Type B pancreatic cell (in vitro differentiated cells): ENCODE results near the gene INPP5A. TPM values are rescaled to one million over a fixed set of nuclear protein-coding genes. Genes with fewer than 3 reads are reported as not detected.

ENCODE experiments used
- DNase-seq: peaks from one replicate; pipeline ENCODE4 v3.0.0; 2021; ENCODE audit warnings: mixed read lengths; ENCODE audit not compliant: unreplicated experiment; ENCODE audit errors: extremely low spot score
- H3K27ac Mint-ChIP-seq: 2 replicates; pipeline ENCODE4 v1.8.0; 2021; ENCODE audit warnings: mild to moderate bottlenecking, mixed read lengths
- H3K27me3 Mint-ChIP-seq: 2 replicates; pipeline ENCODE4 v1.8.0; 2021; ENCODE audit warnings: mixed read lengths
- H3K36me3 Mint-ChIP-seq: 2 replicates; pipeline ENCODE4 v1.8.0; 2021; ENCODE audit warnings: mixed read lengths
- H3K4me1 Mint-ChIP-seq: one replicate; pipeline ENCODE4 v1.8.0; 2021; ENCODE audit warnings: mixed read lengths; ENCODE audit not compliant: unreplicated experiment
- H3K4me3 Mint-ChIP-seq: 2 replicates; pipeline ENCODE4 v1.8.0; 2021; ENCODE audit warnings: mild to moderate bottlenecking, mixed read lengths
- H3K9me3 Mint-ChIP-seq: 2 replicates; pipeline ENCODE4 v1.8.0; 2021; ENCODE audit warnings: mixed read lengths
- total RNA-seq: library from RNA; stranded (reverse); gene quantifications from 2 replicates; pipeline ENCODE4 v1.2.1, GENCODE V29; 2021; ENCODE audit warnings: low replicate concordance
- TF ChIP-seq, protein P1 (sequence below): fragments of 200-600 bp; sonication (generic); conservative IDR thresholded peaks from 2 replicates; pipeline ENCODE4 v1.5.0; 2021; ENCODE audit warnings: antibody characterized with exemption, mild to moderate bottlenecking

The INPP5A gene
- total RNA-seq, 1 donor from 2014 or later = 26.6 TPM

DNA sequence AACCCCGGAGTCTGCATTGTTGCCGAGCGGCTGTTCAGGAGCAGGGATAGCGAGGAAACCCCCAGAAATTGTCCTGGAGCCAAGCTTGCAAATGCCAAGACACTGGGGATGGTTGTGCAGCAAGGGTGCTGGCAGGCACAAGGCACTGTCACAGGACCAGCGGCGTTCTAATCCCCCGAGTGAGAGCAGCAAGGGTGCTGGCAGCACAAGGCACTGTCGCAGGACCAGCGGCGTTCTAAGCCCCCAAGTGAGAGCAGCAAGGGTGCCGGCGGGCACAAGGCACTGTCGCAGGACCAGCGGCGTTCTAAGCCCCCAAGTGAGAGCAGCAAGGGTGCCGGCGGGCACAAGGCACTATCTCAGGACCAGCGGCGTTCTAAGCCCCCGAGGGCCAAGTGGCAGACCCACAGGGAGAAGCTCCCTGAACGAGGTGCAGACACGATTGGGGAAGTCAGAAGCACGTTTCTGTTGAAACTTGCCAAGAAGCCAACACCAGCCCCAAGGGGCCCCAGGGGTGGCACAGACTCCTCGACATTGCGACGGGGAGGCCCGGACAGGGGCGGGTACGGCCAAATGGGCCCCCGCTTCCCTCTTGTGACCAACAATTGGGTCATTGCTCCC is 40.4 kb upstream of the INPP5A start:
- Mint-ChIP-seq H3K9me3 (no peaks in the 10 kb centered on the region), H3K36me3 (no peaks in the 10 kb centered on the region), H3K27ac (no peak overlapping the region), H3K4me3 (no peak overlapping the region), H3K27me3 (peaks cover 16% of the 10 kb centered on the region), H3K4me1 (peaks cover 12% of the 10 kb centered on the region)
- TF ChIP-seq, protein P1, sequence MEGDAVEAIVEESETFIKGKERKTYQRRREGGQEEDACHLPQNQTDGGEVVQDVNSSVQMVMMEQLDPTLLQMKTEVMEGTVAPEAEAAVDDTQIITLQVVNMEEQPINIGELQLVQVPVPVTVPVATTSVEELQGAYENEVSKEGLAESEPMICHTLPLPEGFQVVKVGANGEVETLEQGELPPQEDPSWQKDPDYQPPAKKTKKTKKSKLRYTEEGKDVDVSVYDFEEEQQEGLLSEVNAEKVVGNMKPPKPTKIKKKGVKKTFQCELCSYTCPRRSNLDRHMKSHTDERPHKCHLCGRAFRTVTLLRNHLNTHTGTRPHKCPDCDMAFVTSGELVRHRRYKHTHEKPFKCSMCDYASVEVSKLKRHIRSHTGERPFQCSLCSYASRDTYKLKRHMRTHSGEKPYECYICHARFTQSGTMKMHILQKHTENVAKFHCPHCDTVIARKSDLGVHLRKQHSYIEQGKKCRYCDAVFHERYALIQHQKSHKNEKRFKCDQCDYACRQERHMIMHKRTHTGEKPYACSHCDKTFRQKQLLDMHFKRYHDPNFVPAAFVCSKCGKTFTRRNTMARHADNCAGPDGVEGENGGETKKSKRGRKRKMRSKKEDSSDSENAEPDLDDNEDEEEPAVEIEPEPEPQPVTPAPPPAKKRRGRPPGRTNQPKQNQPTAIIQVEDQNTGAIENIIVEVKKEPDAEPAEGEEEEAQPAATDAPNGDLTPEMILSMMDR = no peak
- no peak for DNase-seq

DNA sequence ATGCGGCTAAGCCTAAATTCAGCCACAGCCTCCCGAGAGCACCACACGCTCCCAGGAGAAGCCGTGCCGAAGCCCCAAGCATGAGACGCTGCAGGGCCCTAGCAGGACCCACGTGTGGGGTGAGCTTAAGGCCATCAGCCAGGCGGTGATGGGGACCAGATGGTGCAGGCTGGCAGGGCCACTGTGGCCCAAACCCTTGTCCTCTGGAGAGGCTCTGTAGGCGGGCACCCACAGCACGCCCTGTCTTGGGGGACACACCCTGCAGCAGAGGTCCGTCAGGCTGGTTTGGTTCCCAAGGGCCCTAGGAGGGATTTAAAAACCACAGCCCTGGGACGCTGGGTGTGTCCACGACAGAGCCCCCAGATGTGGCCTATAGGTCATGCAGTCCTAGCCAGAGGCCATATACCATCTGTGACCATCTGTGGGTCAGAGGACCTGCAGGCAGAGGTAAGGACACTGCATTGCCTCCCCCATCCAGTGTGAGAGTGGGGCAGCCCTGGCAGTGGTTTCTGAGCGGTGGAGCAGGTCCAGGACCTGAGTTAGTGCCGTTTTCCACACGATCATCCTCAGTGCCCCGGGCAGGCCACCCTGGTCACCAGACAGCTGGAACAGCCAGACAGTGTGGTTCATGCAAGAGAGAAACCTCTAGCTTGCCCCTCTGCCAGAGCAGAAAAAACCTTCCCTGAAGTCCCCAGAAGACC is 39.6 kb upstream of the INPP5A start:
- Mint-ChIP-seq H3K9me3 (no peaks in the 10 kb centered on the region), H3K27ac (no peak overlapping the region), H3K4me1 (peaks cover 6% of the 10 kb centered on the region), H3K4me3 (no peak overlapping the region), H3K36me3 (no peaks in the 10 kb centered on the region), H3K27me3 (peaks cover 12% of the 10 kb centered on the region)
- TF ChIP-seq, protein P1 = no peak
- no peak for DNase-seq

DNA sequence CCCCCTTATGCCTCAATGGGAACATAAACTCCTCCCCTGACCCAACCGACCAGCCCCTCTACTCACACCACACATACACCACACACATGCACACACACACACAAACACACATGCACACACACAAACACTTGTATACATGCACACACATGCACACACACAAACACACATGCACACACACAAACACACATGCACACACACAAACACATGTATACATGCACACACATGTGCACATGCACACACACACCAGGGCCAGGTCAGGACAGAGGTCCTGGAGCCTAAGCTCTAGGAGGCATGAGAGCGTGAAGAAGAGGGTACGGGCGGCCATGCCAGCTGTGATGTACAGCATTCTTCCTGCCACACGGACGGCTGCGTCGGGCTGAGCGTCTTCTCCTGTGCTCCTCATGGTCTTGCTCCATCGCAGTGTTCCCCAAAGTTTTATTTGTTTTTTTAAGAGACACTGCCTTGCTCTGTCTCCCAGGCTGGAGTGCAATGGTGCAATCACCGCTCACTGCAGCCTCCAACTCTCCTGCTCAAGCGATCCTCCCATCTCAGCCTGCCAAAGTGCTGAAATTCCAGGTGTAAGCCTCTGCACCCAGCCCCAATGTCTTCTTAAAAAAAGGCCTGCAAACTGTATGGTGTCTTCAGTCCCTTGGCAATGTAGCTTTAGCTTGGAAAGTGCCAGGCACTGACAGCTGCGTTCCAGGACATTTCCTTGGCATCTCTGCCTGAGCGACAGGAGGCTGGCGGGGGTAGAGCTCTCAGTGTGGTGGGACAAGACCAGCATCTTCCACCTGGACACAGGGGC is 38.8 kb upstream of the INPP5A start:
- Mint-ChIP-seq H3K27me3 (peaks cover 12% of the 10 kb centered on the region), H3K4me3 (no peak overlapping the region), H3K9me3 (no peaks in the 10 kb centered on the region), H3K27ac (no peak overlapping the region), H3K36me3 (no peaks in the 10 kb centered on the region), H3K4me1 (peaks cover 5% of the 10 kb centered on the region)
- TF ChIP-seq, protein P1 = no peak
- DNase-seq = no peak

DNA sequence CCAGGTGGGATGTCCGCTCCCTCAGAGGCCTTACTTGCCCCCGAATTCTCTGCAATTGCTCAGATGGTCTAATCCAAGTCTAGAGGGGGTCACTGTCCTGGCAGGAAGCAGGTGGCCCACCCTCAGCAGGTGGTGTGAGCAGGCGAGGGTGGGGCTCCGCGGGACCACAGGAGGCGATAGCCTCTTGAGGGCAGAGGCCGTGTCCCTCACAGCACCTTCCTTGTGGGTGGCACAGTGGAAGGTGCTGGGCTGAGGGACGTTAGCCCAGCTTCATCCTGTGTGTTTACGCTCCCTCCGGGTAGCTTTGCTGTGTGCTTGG is 38.3 kb upstream of the INPP5A start:
- Mint-ChIP-seq H3K9me3 (no peaks in the 10 kb centered on the region), H3K27ac (no peak overlapping the region), H3K4me3 (no peak overlapping the region), H3K36me3 (no peaks in the 10 kb centered on the region), H3K27me3 (peaks cover 12% of the 10 kb centered on the region), H3K4me1 (peaks cover 5% of the 10 kb centered on the region)
- TF ChIP-seq, protein P1 = no peak
- DNase-seq = no peak

DNA sequence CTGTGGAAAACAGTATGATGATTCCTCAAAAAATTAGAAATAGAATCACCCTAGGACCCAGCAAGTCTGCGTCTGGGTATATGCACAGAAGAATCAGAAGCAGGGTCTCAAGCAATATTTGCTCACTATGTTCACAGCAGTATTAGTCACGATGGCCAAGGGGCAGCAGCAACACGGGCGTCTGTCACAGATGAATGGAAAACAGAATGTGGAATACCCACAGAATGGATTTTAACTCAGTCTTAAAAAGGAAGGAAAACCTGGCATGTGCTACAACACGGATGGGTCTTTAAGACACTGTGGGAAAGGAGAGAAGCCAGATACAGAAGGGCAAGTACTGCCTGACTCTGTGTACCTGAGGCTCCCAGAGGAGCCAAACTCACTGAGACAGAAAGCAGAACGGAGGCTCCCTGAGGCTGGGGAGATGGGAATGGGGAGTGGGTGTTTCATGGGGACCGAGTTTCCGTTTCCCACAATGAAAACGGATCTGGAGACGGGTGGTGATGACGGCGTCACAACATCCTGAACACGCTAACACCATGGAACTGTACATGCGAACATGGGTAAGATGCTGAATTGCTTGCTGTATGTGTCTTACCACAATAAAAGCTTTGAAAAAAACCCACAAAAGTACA is 36.7 kb upstream of the INPP5A start:
- H3K9me3 Mint-ChIP-seq = no peaks in the 10 kb centered on the region
- no peaks in the 10 kb centered on the region for H3K36me3 Mint-ChIP-seq
- no peak for DNase-seq
- H3K27ac Mint-ChIP-seq = no peak overlapping the region
- no peak overlapping the region for H3K4me3 Mint-ChIP-seq
- TF ChIP-seq, protein P1 = no peak
- no peaks in the 10 kb centered on the region for H3K4me1 Mint-ChIP-seq
- H3K27me3 Mint-ChIP-seq = peaks cover 12% of the 10 kb centered on the region
